Brain microvascular endothelial cell (primary cell): ENCODE data around the gene TXLNA.

Experiments used
- DNase-seq: peaks from one replicate; pipeline ENCODE4 v3.0.0-alpha.2; 2020
- H3K27ac ChIP-seq: fragments of 250-450 bp; sonication (Bioruptor Pico); 2 replicates; pipeline ENCODE4 v1.5.1; 2020; ENCODE audit warnings: mild to moderate bottlenecking, moderate library complexity
- H3K27me3 ChIP-seq: fragments of 250-450 bp; sonication (Bioruptor Pico); replicated peaks from 2 replicates; pipeline ENCODE4 v1.5.1; 2020; ENCODE audit warnings: mild to moderate bottlenecking
- H3K36me3 ChIP-seq: fragments of 250-450 bp; sonication (Bioruptor Pico); replicated peaks from 2 replicates; pipeline ENCODE4 v1.5.1; 2020; ENCODE audit warnings: mild to moderate bottlenecking
- H3K4me3 ChIP-seq: 2 replicates; pipeline ENCODE4 v1.5.1; 2011; ENCODE audit warnings: low read depth, mild to moderate bottlenecking, control low read depth, low read length, moderate library complexity
- in situ Hi-C: cut with HindIII; loops from 2 replicates; pipeline ENCODE4 v1.10.0; 2017; ENCODE audit warnings: low sequenced_read_pairs, low pct_ligation_motif_present
- TF ChIP-seq, protein P1 (sequence below): IDR thresholded peaks from 2 replicates; pipeline ENCODE4 v1.5.1; 2011; ENCODE audit warnings: low read depth, mild to moderate bottlenecking, moderate library complexity, low read length, control low read depth, inconsistent platforms; ENCODE audit errors: missing control alignments

Gene TXLNA

GRCh38 chr1:32200226-32201010 lies 20.9 kb downstream of the TXLNA start, which contains the start of gene CCDC28B:
CCDC28B (plus strand) TSS chr1:32200595; CDS start chr1:32201936, 1,341 bp downstream.
- Histone ChIP-seq H3K36me3 (peaks cover 28% of the 10 kb centered on the region), H3K27me3 (no peaks in the 10 kb centered on the region), H3K4me3 (peak within 1 kb of the TSS; percentile 72), H3K27ac (peak within 1 kb of the TSS; percentile 86)
- peak; percentile 68 for DNase-seq
- TF ChIP-seq, protein P1, sequence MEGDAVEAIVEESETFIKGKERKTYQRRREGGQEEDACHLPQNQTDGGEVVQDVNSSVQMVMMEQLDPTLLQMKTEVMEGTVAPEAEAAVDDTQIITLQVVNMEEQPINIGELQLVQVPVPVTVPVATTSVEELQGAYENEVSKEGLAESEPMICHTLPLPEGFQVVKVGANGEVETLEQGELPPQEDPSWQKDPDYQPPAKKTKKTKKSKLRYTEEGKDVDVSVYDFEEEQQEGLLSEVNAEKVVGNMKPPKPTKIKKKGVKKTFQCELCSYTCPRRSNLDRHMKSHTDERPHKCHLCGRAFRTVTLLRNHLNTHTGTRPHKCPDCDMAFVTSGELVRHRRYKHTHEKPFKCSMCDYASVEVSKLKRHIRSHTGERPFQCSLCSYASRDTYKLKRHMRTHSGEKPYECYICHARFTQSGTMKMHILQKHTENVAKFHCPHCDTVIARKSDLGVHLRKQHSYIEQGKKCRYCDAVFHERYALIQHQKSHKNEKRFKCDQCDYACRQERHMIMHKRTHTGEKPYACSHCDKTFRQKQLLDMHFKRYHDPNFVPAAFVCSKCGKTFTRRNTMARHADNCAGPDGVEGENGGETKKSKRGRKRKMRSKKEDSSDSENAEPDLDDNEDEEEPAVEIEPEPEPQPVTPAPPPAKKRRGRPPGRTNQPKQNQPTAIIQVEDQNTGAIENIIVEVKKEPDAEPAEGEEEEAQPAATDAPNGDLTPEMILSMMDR: no peak
- in situ Hi-C loops: no loop called here

DNA sequence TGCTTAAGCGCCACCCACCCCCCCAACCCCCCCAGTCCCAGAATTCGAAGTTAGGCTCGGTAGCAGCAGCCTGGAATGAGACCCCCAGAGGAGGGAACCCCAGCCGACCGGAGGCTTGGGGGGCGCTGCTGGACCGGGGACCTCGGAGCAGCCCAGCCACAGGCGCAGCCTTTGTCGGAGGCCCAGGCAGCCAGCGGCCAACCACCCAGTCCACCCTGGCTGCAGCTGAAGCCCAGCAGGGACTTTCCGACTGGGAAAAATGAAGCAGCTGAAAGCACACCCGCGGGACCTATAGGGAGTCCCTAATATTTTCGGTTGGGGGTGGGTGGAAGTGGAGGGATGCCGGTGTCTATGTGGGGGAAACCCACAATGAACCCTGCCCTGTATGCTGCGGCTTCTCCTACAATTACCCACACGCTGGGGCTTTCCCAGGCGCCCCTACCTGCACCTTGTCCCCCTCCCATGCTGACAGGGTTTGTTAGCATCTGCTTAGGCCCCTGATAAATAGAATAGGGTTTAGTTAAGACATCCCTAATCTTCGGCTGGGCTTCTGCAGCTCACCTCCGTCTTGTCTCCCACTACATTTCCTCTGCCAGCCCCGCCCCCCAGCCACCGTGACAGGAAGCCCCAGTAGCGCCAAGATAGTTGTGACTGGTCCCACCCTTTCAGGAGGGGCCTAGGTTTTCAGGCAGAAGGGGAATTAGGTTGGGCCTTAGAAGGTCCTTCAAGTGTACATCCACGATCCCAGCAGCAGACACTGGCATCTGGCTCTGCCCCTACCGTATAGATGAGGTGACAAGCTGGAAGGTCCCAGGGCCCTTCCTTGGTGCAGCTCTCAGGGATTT lies 21.8 kb downstream of the TXLNA start:
- H3K27me3 ChIP-seq: no peaks in the 10 kb centered on the region
- H3K27ac ChIP-seq: peak overlapping the region; percentile 86
- peak overlapping the region; percentile 72 for H3K4me3 ChIP-seq
- H3K36me3 ChIP-seq: peaks cover 22% of the 10 kb centered on the region
- in situ Hi-C loops: no loop called here
- TF ChIP-seq, protein P1: peak; percentile 38
- DNase-seq: peak; percentile 42

GRCh38 chr1:32204943-32205361 lies 25.5 kb downstream of the TXLNA start:
- peak overlapping the region; percentile 42 for H3K27ac ChIP-seq
- H3K27me3 ChIP-seq: no peaks in the 10 kb centered on the region
- in situ Hi-C loops: no loop called here
- H3K36me3 ChIP-seq: peaks cover 2% of the 10 kb centered on the region
- H3K4me3 ChIP-seq: peak overlapping the region; percentile 78
- no peak for DNase-seq
- TF ChIP-seq, protein P1: no peak

GRCh38 chr1:32205401-32206370 lies 26.2 kb downstream of the TXLNA start, which contains the start of gene IQCC:
IQCC (plus strand) TSS chr1:32205671; CDS start chr1:32205682, 11 bp downstream.
- in situ Hi-C loops: no loop called here
- Histone ChIP-seq H3K27ac (peak within 1 kb of the TSS; percentile 42), H3K27me3 (no peaks in the 10 kb centered on the region), H3K36me3 (peaks cover 2% of the 10 kb centered on the region), H3K4me3 (peak within 1 kb of the TSS; percentile 78)
- peak; percentile 60 for DNase-seq
- TF ChIP-seq, protein P1: no peak

DNA sequence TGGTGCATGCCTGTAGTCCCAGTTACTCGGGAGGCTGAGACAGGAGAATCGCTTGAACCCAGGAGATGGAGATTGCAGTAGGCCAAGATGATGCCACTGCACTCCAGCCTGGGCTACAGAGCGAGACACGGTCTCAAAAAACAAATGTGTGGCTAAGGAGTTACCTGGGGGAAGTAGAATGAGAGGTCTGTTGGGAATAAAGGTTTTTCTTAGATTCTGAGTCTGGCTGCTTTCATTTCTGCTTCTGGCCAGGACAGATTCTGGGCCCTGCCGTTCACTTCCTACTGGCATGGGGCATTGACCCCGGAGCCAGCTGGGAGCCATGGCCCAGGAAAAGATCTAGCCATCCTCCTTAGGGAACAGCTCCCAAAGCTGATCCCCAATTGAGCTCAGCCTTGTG lies 29.0 kb downstream of the TXLNA start:
- TF ChIP-seq, protein P1: no peak
- H3K27me3 ChIP-seq: no peaks in the 10 kb centered on the region
- in situ Hi-C loops: no loop called here
- no peak overlapping the region for H3K4me3 ChIP-seq
- no peak for DNase-seq
- peaks cover 2% of the 10 kb centered on the region for H3K36me3 ChIP-seq
- H3K27ac ChIP-seq: no peak overlapping the region
